Measurements from ENCODE around the gene ACTR1A. TPM values are rescaled to one million over a fixed set of nuclear protein-coding genes. Genes with fewer than 3 reads are reported as not detected.

Gene ACTR1A
- total and polyA plus RNA-seq, 9 of the 15 experiments (the other 6 are each of a cell fraction or from before 2014, with no cell fraction given): 36.3 to 77.2 (median 49.6) TPM

- no peak for TF ChIP-seq CBFB (CRISPR knock-in tag; IDR thresholded peaks at IDR 0.05)
- peak; percentile 95 for TF ChIP-seq FOSL1 (tag; conservative IDR thresholded peaks at IDR 0.05)
- TF ChIP-seq TAF9B (IDR thresholded peaks at IDR 0.05; ENCODE audit: partially characterized antibody): no peak
- TF ChIP-seq ZNF695 (CRISPR knock-in tag; IDR thresholded peaks at IDR 0.05): no peak
- TF ChIP-seq TFE3 (CRISPR knock-in tag; IDR thresholded peaks at IDR 0.05): no peak
- no peak for TF ChIP-seq ZNF764 (CRISPR knock-in tag; IDR thresholded peaks at IDR 0.05; ENCODE audit: low read depth)
- TF ChIP-seq SMARCA4 (IDR thresholded peaks at IDR 0.05): peak; percentile 91
- no peak for TF ChIP-seq E2F6 (IDR thresholded peaks at IDR 0.05; ENCODE audit: borderline replicate concordance in 1 of 2, extremely low read depth in 1 of 2, insufficient read depth in 1 of 2, insufficient read length in 1 of 2, low read depth in 1 of 2, low read length in 1 of 2, poor library complexity in 1 of 2, severe bottlenecking in 1 of 2)
- TF ChIP-seq SREBF2 (CRISPR knock-in tag; IDR thresholded peaks at IDR 0.05): no peak
- TF ChIP-seq ZZZ3 (IDR thresholded peaks at IDR 0.05): no peak
- peak; percentile 82 for TF ChIP-seq NBN (IDR thresholded peaks at IDR 0.05; ENCODE audit: low read depth)
- TF ChIP-seq ZNF175 (CRISPR knock-in tag; IDR thresholded peaks at IDR 0.05; ENCODE audit: low read depth): peak; percentile 95
- TF ChIP-seq ZBTB11 (CRISPR knock-in tag; IDR thresholded peaks at IDR 0.05): no peak
- TF ChIP-seq DACH1 (IDR thresholded peaks at IDR 0.05; ENCODE audit: partially characterized antibody): no peak
- 0 out of 2 replicates have a peak, but pooled peaks have one; percentile 50 for TF ChIP-seq POLR2H (tag; IDR thresholded peaks at IDR 0.05; ENCODE audit: low read depth)
- no peak for TF ChIP-seq PRPF4 (IDR thresholded peaks at IDR 0.05; ENCODE audit: insufficient read depth, low read depth, low read length, poor library complexity, severe bottlenecking)
- TF ChIP-seq MEF2A (IDR thresholded peaks at IDR 0.05; ENCODE audit: control insufficient read depth, low read depth, low read length): no peak
Observed at GRCh38 chr10:102455893-102456471, 46.5 kb downstream of the ACTR1A start (continued).
